22Rv1 (cell line): ENCODE results near the gene CD200R1L.

Experiments used
- CTCF ChIP-seq: fragments of 450-650 bp; IDR thresholded peaks from 2 replicates; pipeline ENCODE4 v1.5.1; 2017; ENCODE audit warnings: mild to moderate bottlenecking
- ZFX ChIP-seq: fragments of 450-650 bp; IDR thresholded peaks from 2 replicates; pipeline ENCODE4 v1.6.1; 2017; ENCODE audit warnings: antibody characterized with exemption, borderline replicate concordance

- TF ChIP-seq CTCF (no peak), ZFX (no peak)
Measured at GRCh38 chr3:112803467-112803866, 43.2 kb downstream of the CD200R1L start.
